Sigmoid colon (tissue), 4 donors: Measurements from ENCODE around the gene GCGR.

Experiments
- EP300 ChIP-seq, 4 donors: sonication (generic); formaldehyde crosslinking; IDR thresholded peaks; one replicate each; pipeline ENCODE4 v1.6.1; 2017; ENCODE audit warnings: antibody characterized with exemption in 4 of 4
- POLR2A ChIP-seq, 2 donors: fragments of 450-650 bp; IDR thresholded peaks; one replicate each; pipeline ENCODE4 v1.6.1; 2016; ENCODE audit warnings: antibody characterized with exemption in 2 of 2, mild to moderate bottlenecking in 2 of 2, moderate library complexity in 2 of 2
- POLR2AphosphoS5 ChIP-seq, 4 donors: sonication (generic); formaldehyde crosslinking; IDR thresholded peaks; one replicate each; pipeline ENCODE4 v1.6.1; 2017; ENCODE audit warnings: antibody characterized with exemption in 4 of 4
- TF ChIP-seq, protein P1 (sequence below), 4 experiments: fragments of 450-650 bp in 3 of 4; fragments of 200-600 bp in 1 of 4; IDR thresholded peaks; one replicate each; pipeline ENCODE4 v1.5.1; 2016 to 2019; ENCODE audit warnings: antibody characterized with exemption in 4 of 4, mild to moderate bottlenecking in 3 of 4, moderate library complexity in 2 of 4

- TF ChIP-seq, protein P1, sequence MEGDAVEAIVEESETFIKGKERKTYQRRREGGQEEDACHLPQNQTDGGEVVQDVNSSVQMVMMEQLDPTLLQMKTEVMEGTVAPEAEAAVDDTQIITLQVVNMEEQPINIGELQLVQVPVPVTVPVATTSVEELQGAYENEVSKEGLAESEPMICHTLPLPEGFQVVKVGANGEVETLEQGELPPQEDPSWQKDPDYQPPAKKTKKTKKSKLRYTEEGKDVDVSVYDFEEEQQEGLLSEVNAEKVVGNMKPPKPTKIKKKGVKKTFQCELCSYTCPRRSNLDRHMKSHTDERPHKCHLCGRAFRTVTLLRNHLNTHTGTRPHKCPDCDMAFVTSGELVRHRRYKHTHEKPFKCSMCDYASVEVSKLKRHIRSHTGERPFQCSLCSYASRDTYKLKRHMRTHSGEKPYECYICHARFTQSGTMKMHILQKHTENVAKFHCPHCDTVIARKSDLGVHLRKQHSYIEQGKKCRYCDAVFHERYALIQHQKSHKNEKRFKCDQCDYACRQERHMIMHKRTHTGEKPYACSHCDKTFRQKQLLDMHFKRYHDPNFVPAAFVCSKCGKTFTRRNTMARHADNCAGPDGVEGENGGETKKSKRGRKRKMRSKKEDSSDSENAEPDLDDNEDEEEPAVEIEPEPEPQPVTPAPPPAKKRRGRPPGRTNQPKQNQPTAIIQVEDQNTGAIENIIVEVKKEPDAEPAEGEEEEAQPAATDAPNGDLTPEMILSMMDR (IDR thresholded peaks at IDR 0.05): no peak
- TF ChIP-seq POLR2A (IDR thresholded peaks at IDR 0.05) (no peak), POLR2AphosphoS5 (IDR thresholded peaks at IDR 0.05) (no peak), EP300 (IDR thresholded peaks at IDR 0.05) (no peak)
Measured at GRCh38 chr17:81843713-81844326, 39.9 kb downstream of the GCGR start.
